ENCODE data around the gene FAM174C. TPM values are rescaled to one million over a fixed set of nuclear protein-coding genes. Genes with fewer than 3 reads are reported as not detected.

The FAM174C gene
- polyA plus RNA-seq, 1 donor, result 16.2 TPM

DNA sequence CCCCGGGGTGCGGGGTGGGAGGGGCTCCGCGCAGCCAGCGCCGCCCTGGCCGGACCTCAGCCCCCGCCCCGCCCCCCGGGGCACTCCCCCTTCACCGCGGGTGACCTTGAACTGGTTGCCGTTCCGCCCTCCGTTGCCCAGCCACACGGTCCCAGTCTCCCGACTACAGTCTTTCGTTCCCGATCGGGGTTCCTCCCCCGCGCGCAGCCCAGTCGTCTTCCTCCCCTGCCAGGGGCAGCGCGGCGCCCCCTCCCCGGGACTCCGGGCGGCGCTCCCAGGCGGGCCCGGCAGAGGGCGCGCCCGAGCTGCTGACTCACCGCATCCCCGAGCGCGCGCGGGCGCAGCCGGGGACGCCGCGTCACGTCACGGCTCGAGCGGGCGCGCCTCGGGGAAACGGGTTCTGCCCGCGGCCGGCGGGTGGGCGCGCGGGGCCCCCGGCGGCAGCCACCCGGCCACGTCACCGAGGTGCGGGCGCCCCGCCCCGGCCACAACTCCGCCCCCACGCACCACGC lies 26.5 kb upstream of the FAM174C start:
- no peak for DNase-seq

DNA sequence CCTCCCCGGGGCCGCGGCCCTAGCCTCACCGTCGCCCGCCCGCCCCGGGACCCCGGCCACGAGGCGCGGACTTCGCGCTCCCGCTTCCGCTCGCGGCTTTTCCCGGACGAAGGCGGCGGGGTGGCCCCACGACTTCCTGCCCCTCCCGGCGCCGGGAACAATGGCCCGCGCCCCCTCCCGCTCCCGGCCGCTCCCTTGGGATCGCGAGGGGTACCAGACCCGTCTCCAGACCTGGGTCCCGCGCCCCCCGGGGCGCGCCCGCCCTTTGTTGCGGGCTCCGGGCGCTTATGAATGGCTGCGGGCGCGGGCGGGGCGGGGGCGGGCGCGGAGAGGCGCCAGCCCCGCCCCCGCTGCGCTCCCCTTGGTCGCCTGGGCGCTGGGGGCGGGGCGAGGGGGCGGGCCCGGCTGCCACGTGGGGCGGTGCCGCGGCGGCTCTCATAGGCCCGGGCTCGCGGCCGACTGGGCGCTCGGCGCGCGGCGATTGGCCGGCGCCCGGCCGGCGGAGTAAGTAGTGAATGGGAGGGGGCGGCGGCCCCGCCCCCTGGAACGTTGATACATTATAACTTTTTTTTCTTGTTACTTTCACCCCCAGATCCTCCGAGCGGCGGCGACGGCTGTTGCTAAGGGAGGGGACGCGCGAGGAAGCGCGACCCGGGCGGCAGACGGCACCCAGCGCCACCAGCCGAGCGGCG lies 25.9 kb upstream of the FAM174C start:
- peak; percentile 97 for DNase-seq

DNA sequence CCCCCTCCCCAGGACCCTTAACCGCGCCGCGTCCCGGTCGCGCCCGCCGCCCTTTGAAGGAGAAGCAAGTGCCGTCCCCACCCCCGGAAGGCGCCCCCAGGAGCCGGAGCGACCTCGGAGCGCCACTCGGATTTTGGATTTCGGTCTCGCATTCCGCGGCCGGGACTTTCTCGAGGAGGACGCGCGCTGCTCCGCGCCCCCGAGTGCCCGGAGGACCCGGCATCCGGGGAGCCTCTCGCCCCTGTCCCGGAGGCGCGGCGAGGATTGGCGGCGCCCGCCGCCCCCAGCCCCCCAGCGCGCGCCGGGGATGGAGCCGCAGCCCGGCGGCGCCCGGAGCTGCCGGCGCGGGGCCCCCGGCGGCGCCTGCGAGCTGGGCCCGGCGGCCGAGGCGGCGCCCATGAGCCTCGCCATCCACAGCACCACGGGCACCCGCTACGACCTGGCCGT lies 25.3 kb upstream of the FAM174C start:
- DNase-seq, result no peak

DNA sequence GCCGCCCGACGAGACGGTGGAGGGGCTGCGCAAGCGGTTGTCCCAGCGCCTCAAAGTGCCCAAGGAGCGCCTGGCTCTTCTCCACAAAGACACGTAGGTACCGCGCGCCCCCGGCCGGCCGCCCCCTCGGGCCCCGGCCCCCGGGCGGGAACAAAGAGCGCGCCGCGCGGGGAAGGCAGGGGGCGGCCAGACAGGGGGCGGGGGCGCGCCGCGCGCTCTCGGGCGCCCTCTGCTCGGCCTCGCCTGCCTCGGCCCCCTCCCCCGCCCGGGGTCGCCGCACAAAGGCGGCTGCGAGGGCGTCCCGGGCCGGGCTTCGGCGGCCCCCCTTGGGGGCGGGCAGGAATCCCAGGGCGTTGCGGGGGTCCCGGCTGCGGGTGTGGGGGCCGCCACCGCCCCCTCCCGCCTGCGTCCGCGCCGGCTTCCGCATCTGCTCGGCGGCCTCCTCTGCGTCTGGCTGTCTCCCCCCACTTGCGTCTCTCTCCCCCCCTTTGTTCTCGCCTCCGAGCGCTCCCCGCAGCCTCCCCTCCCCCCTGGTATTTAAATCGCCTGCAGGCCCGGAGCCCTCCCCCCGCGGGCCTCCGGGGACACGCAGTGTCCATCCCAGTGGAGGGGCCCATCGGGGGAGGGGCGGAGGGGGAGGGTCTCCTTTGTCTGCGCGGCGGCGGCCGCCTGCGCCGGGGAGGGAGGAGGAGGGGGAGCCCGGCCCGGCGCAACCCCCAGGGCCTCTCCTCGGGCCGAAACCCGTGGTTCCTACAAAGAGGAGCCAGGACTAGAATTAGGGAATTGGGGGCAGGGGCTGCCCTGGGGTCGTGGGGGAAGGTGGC lies 24.7 kb upstream of the FAM174C start:
- DNase-seq, result no peak

DNA sequence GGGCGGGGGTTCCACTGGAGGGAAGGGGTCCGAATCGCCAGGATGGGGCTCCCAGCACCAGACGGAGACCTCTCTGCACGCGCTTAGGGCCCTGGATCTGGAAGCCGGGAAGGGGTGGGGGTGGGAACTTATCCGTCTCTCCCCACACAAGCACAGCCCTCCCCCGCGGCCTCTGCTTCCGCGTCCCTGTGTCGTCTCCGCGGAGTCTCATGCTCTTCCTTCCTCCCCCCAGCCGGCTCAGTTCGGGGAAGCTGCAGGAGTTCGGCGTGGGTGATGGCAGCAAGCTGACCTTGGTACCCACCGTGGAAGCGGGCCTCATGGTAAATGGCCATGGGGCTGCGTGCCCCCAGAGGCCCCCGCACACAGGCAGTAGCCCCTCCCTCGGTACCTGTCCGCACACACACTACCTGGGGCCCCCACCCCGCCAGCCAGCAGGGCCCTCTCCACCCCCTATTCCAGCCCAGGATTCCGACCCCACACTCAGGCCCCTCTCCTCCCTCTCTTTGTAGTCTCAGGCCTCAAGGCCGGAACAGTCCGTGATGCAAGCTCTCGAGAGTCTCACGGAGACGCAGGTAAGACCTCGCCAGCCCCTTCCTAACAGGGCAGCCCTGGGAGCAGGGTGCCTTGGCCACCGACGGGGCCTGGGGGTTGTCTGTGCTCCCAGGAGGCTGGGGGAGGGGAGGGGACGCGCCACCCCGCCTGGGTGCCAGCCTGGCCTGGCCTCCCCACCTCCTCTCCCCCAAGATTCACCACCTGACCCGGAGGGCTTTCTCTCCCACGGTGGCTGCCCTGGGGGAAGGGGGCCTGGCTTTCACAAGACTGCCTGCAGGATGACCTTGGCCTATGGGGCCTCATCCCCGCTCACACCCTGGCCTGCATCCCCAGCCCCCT lies 23.8 kb upstream of the FAM174C start:
- no peak for DNase-seq

DNA sequence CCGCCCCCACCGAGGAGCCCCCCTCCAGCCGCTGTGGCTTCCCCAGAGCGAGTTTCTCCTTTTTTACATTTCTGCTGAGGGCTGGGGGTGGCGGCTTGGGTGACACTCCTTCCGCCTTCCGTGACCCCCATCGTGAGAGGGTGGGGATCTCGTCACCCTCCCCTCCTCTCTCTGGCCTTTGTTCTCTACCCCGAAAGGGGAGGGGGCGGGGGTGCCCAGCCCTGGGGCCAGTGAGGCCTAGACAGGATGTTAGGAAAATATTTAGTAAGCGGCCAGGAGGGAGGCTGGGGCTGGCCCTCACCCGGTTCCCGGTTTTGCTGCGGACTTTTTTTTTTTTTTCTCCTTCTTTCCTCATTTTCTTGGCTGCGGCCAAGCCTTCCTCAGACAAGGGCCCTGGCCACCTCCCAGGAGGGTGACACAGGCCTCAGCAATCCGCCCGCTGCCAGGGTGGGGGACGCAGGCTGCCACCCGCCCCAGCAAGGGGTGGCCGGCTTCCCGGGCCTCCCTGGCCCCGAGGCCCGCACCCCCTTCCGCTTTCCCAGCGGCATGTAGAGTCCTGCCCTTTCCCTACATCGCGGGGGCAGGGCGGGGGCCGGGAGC lies 23.0 kb upstream of the FAM174C start:
- no peak for DNase-seq

DNA sequence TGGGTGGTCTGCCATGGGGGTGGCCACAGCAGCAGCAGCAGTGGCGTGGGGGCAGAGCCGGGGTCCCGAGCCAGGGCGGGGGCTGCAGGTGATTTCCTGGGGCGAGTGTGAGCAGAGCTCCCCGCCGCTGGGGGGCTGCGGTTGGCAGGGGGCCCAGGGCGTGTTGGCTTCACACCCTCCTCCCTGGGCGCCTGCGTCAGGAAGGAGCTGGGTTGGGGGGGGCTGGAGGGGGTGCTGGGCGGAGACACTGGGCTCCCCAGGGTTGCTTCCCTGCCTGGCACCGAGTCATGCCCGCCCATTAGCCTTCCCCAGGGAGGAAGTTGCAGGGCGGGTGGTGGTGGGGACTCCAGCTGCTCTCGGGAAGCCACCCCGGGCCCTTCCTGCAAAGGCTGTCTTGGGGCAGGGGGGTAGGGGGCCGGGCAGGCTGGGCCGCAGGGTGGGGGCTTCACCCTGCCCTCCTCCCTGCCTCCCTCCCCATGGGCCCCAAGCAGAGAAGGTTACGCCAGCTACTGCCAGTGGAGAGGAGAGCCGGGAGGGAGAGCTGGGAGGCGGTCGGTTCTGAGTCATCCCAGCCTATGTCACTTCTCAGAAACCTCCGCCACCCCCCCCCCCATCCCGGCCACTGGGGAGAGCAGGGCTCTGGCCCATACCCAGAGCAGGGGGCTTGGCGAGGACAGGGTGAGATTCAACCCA lies 22.4 kb upstream of the FAM174C start:
- DNase-seq, result no peak

DNA sequence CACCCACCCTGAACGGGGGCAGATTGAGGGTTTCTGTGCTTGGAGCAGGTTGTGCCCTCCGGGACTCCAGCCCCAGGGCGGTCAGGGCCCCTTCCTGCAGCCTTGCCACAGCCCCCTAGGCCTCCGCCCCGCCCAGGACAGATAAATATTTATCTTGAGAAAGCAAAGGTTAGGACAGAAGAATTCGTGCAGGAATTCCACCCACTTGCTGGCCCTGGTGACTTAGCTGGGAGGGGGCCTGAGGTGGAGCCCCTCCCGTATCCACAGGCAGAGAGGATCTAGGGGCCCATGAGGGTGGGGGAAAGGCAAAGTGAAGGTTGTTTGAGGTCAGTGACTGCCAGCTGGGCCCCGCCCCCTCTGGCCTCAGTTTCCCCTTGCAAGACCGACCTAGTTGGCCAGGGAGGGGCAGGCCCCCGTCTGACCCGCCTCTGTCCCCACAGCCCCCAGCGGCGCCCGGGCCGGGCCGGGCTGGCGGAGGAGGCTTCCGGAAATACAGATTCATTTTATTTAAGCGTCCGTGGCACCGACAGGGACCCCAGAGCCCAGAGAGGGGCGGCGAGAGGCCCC lies 21.7 kb upstream of the FAM174C start:
- no peak for DNase-seq

DNA sequence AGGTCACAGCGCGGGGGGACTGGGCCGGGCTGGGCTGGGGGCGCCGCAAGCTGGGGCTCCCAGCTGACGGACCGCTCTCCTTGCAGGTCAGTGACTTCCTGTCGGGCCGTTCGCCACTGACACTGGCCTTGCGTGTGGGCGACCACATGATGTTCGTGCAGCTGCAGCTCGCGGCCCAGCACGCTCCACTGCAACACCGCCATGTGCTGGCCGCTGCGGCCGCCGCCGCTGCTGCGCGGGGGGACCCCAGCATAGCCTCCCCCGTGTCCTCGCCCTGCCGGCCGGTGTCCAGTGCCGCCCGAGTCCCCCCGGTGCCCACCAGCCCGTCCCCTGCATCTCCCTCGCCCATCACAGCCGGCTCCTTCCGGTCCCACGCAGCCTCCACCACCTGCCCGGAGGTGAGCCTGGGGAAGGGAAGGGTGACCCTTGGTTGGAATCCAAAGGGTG lies 21.2 kb upstream of the FAM174C start:
- no peak for DNase-seq

DNA sequence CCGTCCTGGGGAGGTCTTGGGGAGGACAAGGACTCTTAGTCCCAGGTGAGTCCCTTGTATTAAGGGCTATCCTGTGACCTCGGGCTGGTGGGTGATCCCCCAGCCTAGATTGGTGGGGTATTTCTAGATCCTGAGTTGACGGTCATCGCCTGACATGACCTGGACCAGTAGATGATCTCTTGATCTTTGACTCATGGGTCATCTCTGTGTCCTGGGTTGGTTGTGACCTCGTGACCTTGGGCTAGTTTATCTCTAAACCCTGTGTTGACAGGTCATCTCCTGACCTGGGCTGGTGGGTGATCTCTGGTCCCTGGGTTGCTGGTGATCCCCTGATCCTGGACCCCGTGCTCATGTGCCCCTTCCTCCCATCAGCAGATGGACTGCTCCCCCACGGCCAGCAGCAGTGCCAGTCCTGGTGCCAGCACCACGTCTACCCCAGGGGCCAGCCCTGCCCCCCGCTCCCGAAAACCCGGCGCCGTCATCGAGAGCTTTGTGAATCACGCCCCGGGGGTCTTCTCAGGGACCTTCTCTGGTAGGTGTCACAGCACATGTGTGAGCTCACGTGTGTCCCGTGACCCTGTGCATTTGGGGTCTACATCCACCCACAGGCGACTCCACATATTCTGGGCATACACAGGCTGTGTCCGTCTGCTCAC lies 20.7 kb upstream of the FAM174C start:
- no peak for DNase-seq

DNA sequence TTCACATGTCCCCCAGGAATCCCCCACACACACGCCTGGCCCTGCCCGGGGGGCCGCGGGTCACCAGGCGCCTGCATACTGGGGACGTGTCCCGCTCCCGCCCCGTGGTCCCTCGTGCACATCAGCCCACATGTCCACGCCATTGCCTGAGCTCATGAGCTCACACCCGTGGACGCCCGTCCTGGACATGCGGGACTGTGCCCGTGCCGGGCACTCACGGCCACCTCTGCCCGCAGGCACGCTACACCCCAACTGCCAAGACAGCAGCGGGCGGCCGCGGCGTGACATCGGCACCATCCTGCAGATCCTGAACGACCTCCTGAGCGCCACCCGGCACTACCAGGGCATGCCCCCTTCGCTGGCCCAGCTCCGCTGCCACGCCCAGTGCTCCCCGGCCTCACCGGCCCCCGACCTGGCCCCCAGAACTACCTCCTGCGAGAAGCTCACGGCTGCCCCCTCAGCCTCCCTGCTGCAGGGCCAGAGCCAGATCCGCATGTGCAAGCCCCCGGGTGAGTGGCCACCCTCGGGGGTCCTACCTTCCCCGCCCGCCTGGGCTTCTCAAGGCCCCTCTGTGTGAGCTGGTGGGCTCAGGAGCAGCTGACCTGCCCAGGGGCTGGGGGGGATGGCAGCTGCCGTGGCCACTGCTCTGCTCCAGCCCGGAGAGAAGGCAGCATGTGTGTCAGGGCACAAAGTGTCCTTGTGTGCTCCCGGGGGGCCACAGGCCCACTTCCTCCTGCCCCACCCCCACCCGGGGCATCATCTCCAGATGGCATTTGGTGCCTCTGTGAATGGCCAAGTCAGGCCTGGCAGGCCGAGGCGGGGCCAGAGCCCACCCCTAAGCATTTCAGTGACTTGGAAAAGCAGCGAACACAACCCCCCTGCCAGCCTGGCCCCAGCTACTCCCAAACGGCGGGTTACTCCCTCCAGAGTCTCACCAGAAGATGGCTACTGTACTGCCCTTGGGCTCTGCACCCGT lies 19.9 kb upstream of the FAM174C start:
- DNase-seq, result no peak

DNA sequence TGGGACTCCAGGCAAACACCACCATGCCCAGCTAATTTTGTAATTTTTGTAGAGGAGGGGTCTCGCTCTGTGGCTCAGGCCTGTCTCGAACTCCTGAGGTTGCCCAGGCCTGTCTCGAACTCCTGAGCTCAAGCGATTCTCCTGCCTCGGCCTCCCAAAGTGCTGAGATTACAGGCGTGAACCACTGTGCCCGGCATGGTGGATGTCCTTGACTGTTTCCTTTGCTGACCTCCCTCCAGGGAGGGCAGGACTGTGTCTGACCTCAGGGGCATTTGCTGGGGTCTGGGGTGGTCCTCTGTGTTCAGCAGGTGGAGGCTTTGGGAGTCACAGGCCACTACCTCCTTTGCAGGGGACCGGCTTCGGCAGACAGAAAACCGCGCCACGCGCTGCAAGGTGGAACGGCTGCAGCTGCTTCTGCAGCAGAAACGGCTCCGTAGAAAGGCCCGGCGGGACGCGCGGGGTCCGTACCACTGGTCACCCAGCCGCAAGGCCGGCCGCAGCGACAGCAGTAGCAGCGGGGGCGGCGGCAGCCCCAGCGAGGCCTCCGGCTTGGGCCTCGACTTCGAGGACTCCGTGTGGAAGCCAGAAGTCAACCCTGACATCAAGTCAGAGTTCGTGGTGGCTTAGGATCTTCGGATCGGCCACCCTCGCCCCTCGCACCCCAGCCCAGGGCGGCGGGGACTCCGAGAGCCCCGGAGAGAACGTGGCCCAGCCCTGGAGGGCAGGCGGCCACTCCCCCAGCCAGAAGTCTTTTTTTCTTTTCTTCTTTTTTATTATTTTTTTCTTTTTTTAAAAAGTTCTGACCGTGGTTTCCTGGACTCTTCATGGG lies 18.5 kb upstream of the FAM174C start:
- no peak for DNase-seq

DNA sequence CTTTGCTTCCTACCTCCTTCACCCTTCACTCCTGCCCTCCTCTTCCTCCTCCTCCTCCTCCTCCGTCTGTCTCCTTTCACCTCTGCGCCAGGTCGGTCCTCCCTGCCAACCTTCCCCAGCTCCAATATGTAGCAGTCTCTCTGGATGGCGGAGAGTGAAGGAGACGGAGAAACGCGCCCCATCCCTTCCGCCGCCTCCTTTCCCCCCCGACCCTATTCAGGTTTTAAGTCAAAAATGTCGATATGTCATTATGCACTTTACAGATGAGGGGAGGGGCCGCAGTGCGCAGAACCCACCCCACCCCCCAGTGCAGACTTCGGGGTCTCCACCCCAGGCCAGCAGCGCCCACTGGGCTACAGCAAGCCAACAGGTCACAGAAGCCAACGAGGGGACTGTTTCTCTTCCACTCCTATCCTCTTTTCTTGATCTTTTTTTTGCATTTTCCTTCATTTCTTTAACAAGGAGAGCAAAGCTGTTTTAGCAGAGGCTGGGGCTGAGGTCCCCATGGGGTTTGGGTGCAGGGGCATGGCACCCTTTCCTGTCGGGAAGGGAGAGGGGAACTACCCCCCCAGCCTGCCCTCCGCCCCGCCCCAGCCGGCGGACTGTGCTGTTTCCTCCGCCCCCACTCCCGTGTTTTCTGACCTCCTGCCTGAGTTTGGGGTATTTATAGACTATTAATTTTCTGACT lies 17.7 kb upstream of the FAM174C start:
- no peak for DNase-seq

DNA sequence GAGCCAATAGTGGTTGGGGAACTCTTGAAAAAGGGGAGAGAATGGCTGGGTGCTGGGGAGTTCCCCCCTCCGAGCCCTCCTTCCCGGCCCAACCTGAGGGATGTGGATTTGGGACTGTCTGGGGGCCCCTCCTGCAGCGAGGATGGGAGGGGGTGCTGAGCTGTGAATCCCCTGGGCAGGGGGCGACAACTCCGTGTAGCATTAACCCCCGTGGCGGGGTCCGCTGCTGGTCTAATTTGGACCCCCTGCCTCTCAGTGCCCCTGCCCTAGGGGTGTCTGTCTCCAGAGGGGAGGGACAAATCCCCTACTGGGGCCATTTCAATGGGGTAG lies 17.2 kb upstream of the FAM174C start:
- no peak for DNase-seq

DNA sequence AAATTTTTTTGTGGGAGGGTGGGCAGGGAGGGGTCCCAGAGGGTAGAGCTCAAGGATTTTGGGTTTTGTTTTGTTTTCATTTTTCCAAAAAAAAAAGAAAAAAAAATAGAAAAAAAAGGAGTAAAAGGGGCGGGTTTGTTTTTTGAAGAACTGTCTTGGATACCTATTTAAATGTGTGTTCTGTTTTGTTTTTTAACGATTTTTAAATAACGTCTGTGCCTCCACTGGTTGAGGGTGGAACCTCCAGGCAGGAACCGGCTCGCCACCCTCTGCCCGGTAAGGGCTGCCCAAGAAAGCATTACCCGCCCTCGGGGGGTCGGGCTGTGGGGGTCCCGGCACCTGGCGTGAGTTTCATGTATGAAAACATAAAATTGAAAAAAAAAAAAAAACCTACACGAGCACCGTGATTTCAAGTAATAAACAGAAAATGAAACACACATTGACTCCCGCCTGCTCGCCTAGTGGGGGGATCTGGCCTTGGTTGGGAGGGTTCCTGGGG lies 16.6 kb upstream of the FAM174C start:
- no peak for DNase-seq

DNA sequence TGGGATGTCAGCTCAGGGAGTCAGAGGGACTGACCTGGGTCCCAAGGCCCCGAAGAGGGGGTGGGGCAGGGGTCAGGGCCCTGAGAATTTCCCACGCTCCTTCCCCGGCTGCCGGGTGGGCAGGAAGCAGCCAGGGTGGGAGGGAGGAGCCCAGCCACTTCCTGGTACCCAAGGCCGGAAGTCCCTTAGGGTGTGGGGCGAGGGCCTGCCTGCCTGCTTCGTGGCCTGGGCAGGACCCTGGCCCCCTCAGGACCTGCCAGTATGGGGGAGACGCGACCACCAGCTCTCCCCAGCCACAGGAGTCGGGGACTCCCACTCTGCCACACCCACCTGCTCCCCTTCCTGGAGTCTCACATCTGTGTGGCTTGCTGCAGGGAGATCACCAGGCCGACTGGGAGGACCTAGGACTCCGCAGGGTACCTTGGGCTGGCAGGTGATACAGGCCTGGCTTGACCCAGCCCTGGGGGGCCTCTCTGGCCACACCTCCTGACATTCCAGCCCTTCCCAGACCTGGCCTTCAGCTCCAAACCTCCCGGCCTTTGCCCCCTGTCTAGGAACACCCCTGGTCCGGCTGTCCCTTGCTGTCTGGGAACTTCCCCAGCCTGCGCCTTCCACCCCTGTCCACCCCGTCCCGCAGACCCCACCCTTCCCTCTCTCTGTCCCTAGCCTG lies 16.0 kb upstream of the FAM174C start:
- no peak for DNase-seq
